C4-2B (cell line): Measurements from ENCODE around the gene NFIA.

ENCODE experiments used
- CTCF ChIP-seq: fragments of 450-650 bp; conservative IDR thresholded peaks from 2 replicates; pipeline ENCODE4 v1.5.1; 2017; ENCODE audit warnings: mild to moderate bottlenecking
- ZFX ChIP-seq: fragments of 450-650 bp; IDR thresholded peaks from 2 replicates; pipeline ENCODE4 v1.6.1; 2017

- TF ChIP-seq CTCF, result no peak
- no peak for TF ChIP-seq ZFX
Measured at GRCh38 chr1:61053712-61054600, 28.4 kb upstream of the NFIA start.
